ENCODE results near the gene RAP1B. TPM values are rescaled to one million over a fixed set of nuclear protein-coding genes. Genes with fewer than 3 reads are reported as not detected.

The RAP1B gene
- total RNA-seq, 1 donor: 256 TPM

GRCh38 chr12:68622250-68622649 is 11.6 kb downstream of the RAP1B start:
- DNase-seq (ENCODE audit: low read depth): no peak
- no peak for TF ChIP-seq CTCF (IDR thresholded peaks at IDR 0.05; ENCODE audit: insufficient read depth, low read length)

GRCh38 chr12:68623059-68623458 is 12.4 kb downstream of the RAP1B start:
- no peak for TF ChIP-seq CTCF (IDR thresholded peaks at IDR 0.05; ENCODE audit: insufficient read depth, low read length)
- no peak for DNase-seq (ENCODE audit: low read depth)
- no peak overlapping the region for H3K4me3 ChIP-seq (ENCODE audit: low read depth, low read length)

More at GRCh38 chr12:68622250-68622649, 11.6 kb downstream of the RAP1B start:
- no peak overlapping the region for H3K4me3 ChIP-seq (ENCODE audit: low read depth, low read length)

GRCh38 chr12:68623984-68624383 is 13.3 kb downstream of the RAP1B start:
- no peak for TF ChIP-seq CTCF (IDR thresholded peaks at IDR 0.05; ENCODE audit: insufficient read depth, low read length)
- no peak overlapping the region for H3K4me3 ChIP-seq (ENCODE audit: low read depth, low read length)
- peak; percentile 41 for DNase-seq (ENCODE audit: low read depth)

GRCh38 chr12:68624933-68625332 is 14.2 kb downstream of the RAP1B start:
- no peak for DNase-seq (ENCODE audit: low read depth)
- no peak for TF ChIP-seq CTCF (IDR thresholded peaks at IDR 0.05; ENCODE audit: insufficient read depth, low read length)
- no peak overlapping the region for H3K4me3 ChIP-seq (ENCODE audit: low read depth, low read length)

GRCh38 chr12:68627673-68628319 is 17.1 kb downstream of the RAP1B start:
- DNase-seq (ENCODE audit: low read depth): no peak
- no peak for TF ChIP-seq CTCF (IDR thresholded peaks at IDR 0.05; ENCODE audit: insufficient read depth, low read length)
- H3K4me3 ChIP-seq (ENCODE audit: low read depth, low read length): no peak overlapping the region

GRCh38 chr12:68628698-68629097 is 18.0 kb downstream of the RAP1B start:
- DNase-seq (ENCODE audit: low read depth): no peak
- no peak for TF ChIP-seq CTCF (IDR thresholded peaks at IDR 0.05; ENCODE audit: insufficient read depth, low read length)
- H3K4me3 ChIP-seq (ENCODE audit: low read depth, low read length): no peak overlapping the region

- no peak overlapping the region for H3K4me3 ChIP-seq (ENCODE audit: low read depth, low read length)
- no peak for DNase-seq (ENCODE audit: low read depth)
- TF ChIP-seq CTCF (IDR thresholded peaks at IDR 0.05; ENCODE audit: insufficient read depth, low read length): no peak
Observed at GRCh38 chr12:68630050-68630449, 19.4 kb downstream of the RAP1B start.
